ENCODE data around the gene BICRAL. TPM values are rescaled to one million over a fixed set of nuclear protein-coding genes. Genes with fewer than 3 reads are reported as not detected.
A peak's percentile ranks its signal among the peaks of the same experiment; 100 is the strongest.

BICRAL gene
- total and polyA plus RNA-seq, 9 of the 15 experiments (the other 6 are each of a cell fraction or from before 2014, with no cell fraction given): 1.2 to 11.9 (median 5.6) TPM

DNA sequence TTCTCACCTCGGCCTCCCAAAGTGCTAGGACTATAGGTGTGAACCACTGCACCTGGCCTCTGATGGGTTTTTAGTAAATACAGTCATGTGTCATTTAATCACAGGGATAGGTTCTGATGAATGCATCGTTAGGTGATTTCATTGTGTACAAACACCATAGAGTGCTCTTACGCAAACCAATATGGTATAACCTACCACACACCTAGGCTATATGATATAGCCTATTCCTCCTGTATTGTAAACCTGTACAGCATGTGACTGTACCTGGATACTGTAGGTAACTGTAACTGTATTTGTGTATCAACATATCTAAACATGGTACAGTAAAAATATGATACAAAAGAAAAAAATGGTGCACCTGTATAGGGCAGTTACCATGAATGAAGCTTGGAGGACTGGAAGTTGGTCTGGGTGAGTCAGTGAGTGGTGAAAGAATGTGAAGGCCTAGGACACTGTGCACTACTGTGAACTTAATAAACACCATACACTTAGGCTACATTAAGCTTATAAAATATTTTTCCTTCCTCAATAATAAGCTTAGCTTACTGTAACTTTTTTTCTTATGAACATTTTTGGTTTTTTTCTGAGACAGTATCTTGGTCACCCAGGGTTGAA lies 10.0 kb downstream of the BICRAL start (continued):
- TF ChIP-seq, protein P1, sequence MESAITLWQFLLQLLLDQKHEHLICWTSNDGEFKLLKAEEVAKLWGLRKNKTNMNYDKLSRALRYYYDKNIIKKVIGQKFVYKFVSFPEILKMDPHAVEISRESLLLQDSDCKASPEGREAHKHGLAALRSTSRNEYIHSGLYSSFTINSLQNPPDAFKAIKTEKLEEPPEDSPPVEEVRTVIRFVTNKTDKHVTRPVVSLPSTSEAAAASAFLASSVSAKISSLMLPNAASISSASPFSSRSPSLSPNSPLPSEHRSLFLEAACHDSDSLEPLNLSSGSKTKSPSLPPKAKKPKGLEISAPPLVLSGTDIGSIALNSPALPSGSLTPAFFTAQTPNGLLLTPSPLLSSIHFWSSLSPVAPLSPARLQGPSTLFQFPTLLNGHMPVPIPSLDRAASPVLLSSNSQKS (CRISPR knock-in tag; IDR thresholded peaks at IDR 0.05): no peak
- TF ChIP-seq ZSCAN32 (CRISPR knock-in tag; IDR thresholded peaks at IDR 0.05) (no peak), ELF1 (tag; IDR thresholded peaks at IDR 0.05) (no peak), ZKSCAN8 (CRISPR knock-in tag; IDR thresholded peaks at IDR 0.05) (no peak)

DNA sequence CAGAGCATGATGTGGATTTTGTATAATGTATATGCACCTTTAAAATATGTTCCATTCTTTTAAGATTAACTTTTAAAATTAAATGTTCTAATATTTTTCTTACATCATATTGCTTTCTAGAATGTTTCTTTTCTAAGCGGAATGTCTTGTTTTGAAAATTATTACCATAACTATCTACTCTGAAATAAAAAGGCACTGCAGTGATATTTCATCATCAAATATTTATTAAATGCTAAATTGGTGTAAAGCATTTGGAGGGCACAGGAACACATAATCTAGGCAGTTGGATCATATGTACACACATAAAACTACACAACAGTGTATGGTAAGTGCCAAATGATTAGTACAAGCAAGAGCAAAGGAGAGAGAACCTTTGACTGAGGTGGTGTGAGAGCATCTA lies 13.8 kb downstream of the BICRAL start:
- no peaks in the 10 kb centered on the region for H3K9me3 ChIP-seq (replicated peaks; ENCODE audit: control insufficient read depth, insufficient read depth, low read depth, low read length)
- POLR2A ChIA-PET: interaction anchor here (0.6 kb wide), 1 partner anchor 254 kb away, joined by 4 read pairs; no protein-coding TSS in a partner anchor
- CTCF ChIA-PET (ENCODE audit: low intra/inter-chr PET ratio): no interaction called here
- peaks cover 4% of the 10 kb centered on the region for H3K9me1 ChIP-seq (ENCODE audit: control insufficient read depth, insufficient read depth, low read length)
- no peaks in the 10 kb centered on the region for H3K27me3 ChIP-seq (ENCODE audit: control insufficient read depth in 2 of 2, insufficient read depth in 2 of 2, low read length in 2 of 2)
- H3K9ac ChIP-seq (ENCODE audit: insufficient read depth in 1 of 2, low read depth in 2 of 2, low read length in 2 of 2): no peak overlapping the region
- 87% methylated on average over 1 of the region's 1 CpG for WGBS (ENCODE audit: insufficient coverage, low coverage, missing lambda C conversion rate)
- peaks cover 0 to 4% of the 10 kb centered on the region in 2 experiments; a peak in 2 of 5 replicates for H3K4me1 ChIP-seq (replicated peaks in 1 of 2; ENCODE audit: control insufficient read depth in 2 of 2, insufficient read depth in 2 of 2, low read length in 2 of 2)
- intact Hi-C loops (cut with micrococcal nuclease): no loop called here
- no TSS peak for BruUV-seq (replicated peaks)
- no peak overlapping the region for H2AFZ ChIP-seq (ENCODE audit: low read depth, low read length)
- TF ChIP-seq ZBTB7A (IDR thresholded peaks at IDR 0.05; ENCODE audit: borderline replicate concordance, control insufficient read depth, low read depth, low read length) (no peak), NEUROD1 (IDR thresholded peaks at IDR 0.05; ENCODE audit: borderline replicate concordance, low read depth, low read length, partially characterized antibody) (no peak), PRMT5 (CRISPR knock-in tag; IDR thresholded peaks at IDR 0.05) (no peak), ZNF124 (CRISPR knock-in tag; IDR thresholded peaks at IDR 0.05) (no peak), CXXC5 (CRISPR knock-in tag; IDR thresholded peaks at IDR 0.05) (no peak), ZNF584 (CRISPR knock-in tag; IDR thresholded peaks at IDR 0.05; ENCODE audit: low read depth) (no peak), CEBPG (CRISPR knock-in tag; IDR thresholded peaks at IDR 0.05) (no peak), CEBPG (tag; conservative IDR thresholded peaks at IDR 0.05 in 1 of 2, IDR thresholded peaks at IDR 0.05 in 1 of 2) (peak; percentile 43 to 60; a peak in 3 of 4 replicates), HSF4 (CRISPR knock-in tag; IDR thresholded peaks at IDR 0.05; ENCODE audit: borderline replicate concordance) (no peak), CEBPB (tag; IDR thresholded peaks at IDR 0.05) (peak; percentile 17; the same call in 1 of the 2 replicates), EZH2 (IDR thresholded peaks at IDR 0.05; ENCODE audit: borderline replicate concordance, low read depth, low read length) (no peak)
- TF ChIP-seq, protein P2, sequence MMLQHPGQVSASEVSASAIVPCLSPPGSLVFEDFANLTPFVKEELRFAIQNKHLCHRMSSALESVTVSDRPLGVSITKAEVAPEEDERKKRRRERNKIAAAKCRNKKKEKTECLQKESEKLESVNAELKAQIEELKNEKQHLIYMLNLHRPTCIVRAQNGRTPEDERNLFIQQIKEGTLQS (IDR thresholded peaks at IDR 0.05): peak; percentile 70
- TF ChIP-seq, protein P2 (CRISPR knock-in tag; conservative IDR thresholded peaks at IDR 0.05): no peak
- no peak overlapping the region for H3K4me3 ChIP-seq
- H4K20me1 ChIP-seq (replicated peaks; ENCODE audit: control insufficient read depth, insufficient read depth, low read length): peaks cover 8% of the 10 kb centered on the region; the same call in 1 of the 2 replicates
- H3K4me2 ChIP-seq (ENCODE audit: insufficient read depth, low read length): no peak overlapping the region
- no peak for ATAC-seq
- no peak overlapping the region for H3K27ac ChIP-seq (ENCODE audit: extremely low read depth, low read depth, low read length)
- DNase-seq (ENCODE audit: extremely low read depth in 1 of 4, low spot score in 3 of 4): no peak
- H3K79me2 ChIP-seq (ENCODE audit: control insufficient read depth, insufficient read depth, low read length): peaks cover 3% of the 10 kb centered on the region; the same call in 2 of the 3 replicates
- in situ Hi-C loops (cut with MboI): no loop called here
- H3K36me3 ChIP-seq (ENCODE audit: control insufficient read depth, insufficient read depth, low read length): no peaks in the 10 kb centered on the region
- FAIRE-seq: no peak

Measured in K562 (cell line).